SHP77 treated with DMSO at 0.1 percent for 48 hours (cell line): Measurements from ENCODE around the gene ARHGEF1.
"Not testable (repeated sequence)": the region's sequence is repeated elsewhere in the genome, so short reads cannot be mapped to it uniquely, and the experiment has no call there.

Source experiments
- DNase-seq: peaks from one replicate; lab custom pipeline; 2025; lab: John Stamatoyannopoulos, UW

The ARHGEF1 gene

DNA sequence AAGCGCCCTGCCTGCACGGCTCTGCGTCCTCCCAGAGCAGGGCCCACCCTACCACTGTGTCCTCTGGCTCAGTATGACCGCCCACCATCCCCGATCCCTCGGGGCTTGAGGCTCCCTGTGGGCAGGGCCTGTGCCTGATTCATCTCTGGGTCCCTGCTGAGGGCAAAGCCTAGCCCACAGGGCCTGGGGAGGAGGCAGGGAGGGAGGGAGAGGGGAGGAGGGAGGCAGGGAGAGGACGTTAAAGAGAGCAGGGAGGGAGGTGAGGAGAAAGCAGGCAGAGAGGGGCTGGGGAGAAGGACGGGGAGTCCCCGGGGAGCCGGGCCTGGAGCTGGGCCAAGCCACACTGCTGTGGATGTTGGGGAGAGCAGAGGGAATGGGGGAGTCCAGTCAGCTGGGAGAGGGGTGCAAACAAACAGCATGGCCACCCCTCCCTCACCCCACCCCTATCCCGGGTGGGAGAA, 49.3 kb downstream of the ARHGEF1 start:
- DNase-seq, result no peak

DNA sequence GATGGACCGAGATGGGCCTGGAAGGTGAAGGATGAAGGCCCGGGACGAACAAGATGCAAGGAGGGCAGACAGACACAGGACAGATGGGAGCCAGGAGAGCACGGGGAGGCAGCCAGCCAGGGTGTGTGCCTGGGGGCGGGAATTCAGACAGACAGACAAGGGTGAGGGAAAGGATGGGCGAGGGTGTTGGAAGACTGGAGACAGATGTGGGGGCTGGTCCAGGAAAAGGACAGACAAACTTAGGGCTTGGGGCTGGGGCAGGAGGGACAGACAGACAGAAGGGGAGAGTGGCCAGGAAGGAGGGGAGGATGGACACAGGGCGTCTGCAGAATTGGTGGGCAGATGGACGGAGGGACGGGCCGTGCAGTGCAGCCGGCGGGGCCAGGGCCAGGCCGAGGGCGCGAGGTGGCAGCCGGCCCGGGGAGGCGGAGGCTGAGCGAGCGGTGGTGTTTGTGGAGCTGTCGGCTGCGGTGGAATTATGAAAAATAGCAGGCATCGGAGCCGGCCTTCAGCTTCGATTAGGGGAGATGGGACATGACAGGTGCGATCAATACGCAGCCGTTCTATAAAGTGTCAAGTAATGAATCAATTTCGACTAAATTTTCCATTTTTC, 49.8 kb downstream of the ARHGEF1 start:
- DNase-seq, result no peak

DNA sequence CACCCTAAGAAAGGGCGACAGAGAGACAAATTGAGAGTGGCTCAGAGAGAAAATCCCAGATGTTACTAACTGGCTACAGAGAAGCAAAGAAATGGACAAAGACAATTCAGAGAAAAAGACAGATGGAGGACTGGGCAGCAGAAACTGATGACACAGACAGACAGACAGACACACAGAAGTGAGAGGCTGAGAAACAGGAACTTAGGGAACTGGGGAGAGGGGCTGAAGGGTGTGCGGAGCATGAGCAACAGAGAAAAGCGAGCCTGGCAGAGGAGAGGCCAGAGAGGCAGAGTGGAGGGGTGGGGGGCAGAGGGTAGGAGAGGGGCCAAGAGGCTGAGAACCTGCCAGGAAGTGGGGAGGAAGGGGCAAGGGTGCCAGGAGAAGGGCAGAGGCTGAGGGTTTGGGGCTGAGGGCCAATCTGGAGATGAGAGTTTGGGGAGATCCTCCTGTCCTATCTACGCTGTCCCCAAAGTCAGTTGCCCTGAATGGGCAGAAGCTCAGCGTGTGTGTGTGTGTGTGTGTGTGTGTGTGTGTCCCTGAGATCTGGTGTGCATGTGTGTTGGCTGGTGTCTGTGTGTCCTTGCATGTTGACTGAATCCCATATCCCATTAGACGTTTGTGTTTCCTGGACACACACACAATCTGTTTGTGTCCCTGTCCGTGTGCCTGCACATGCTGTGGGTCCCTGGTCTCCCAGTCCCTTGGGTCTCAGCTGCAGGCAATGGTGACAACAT, 50.9 kb downstream of the ARHGEF1 start:
- no peak for DNase-seq

DNA sequence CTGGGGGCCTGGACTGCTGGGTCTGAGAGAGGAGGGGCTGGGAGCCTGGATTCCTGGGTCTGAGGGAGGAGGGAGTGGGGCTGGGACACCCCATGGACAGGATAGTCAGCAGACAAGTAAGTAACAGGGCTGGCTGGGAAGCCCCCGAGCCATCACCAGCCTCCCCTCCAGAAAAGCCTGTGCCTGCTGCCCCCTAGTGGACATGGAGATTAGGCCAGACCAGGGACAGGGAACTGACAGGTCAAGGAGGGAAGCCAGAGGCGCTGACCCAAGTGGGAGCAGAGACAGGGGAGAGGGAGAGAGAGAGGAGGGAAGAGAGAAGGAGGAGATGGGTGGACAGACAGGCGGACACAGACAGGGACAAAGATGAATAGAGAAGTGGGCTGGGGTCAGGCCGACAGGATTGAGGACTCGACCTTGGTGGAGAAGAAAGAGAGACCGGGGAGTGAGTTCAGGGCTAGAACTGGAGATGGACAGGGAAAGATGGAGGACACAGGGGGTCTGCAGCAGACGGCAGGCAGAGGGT, 51.9 kb downstream of the ARHGEF1 start:
- DNase-seq, result peak; percentile 20

DNA sequence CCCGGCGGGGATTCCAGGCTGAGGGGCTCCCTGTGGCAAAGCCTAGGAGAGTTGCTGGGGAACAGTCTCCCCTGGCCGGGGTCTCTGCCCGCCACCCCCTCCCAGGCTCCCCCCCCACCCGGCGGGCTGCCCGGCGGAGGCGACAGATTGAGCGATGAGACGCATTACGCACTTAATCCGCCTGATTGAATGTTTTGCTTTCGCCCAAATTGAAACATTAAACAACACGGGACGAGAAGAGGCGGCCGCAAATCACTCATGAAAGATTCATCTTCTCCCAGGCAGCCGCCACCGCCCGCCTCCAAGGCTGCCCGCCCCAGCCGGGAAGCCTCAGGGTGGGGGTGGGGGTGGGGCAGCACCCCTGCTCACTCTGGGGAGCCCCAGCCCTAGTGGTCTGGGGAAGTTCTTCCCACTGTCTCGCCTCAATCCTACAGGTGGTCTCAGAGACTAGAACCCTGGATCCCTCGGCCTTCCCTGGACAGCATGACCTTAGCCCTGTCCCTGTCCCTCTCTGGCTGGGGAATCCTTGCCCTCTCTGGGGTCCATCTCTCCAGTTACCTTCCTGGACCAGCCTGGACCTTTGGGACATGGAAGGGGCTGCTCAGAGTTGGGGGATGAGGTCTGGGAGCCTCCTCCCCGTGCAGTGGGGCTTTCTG, 52.9 kb downstream of the ARHGEF1 start:
- DNase-seq, result no peak

DNA sequence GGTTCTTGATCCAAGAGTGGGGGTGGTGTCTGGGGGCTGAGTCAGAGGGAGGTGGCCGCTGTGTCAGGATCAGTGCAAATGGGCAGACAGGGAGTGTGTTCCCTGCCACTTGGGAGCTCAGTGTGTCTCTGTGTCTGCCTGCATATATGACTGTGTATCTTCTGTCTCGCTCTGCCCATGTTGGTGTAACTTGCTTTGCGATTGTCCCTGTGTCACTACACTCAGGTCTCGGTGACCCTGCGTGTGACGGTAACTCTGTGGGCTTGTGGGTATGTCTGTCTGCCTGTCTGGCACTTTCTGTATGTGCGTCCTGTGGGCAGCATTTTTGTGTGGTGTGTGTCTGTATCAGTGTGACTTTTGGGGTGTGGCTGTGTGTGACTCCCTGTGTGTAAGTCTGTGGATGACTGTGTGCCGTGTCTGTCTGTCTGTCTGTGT, 53.4 kb downstream of the ARHGEF1 start:
- no peak for DNase-seq

DNA sequence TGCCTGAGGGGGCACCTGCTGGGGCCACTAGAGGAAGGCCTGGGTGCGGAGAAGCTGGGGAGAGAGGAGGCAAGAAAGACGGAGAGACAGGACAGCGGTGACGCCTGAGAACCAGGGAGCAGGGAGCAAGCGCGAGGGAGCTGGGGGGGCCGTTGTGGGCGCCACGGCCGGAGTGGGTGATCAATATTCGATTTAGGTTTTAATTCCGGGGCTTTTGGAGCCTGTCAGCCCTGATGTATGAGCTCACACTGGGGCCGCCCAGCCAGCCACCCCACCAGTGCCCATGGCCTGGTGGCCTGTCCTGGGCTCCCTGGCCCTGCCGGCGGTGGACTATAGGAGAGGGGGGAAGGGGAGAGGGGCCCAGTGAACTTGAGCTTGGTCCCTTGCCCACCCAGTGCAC, 54.0 kb downstream of the ARHGEF1 start:
- no peak for DNase-seq

DNA sequence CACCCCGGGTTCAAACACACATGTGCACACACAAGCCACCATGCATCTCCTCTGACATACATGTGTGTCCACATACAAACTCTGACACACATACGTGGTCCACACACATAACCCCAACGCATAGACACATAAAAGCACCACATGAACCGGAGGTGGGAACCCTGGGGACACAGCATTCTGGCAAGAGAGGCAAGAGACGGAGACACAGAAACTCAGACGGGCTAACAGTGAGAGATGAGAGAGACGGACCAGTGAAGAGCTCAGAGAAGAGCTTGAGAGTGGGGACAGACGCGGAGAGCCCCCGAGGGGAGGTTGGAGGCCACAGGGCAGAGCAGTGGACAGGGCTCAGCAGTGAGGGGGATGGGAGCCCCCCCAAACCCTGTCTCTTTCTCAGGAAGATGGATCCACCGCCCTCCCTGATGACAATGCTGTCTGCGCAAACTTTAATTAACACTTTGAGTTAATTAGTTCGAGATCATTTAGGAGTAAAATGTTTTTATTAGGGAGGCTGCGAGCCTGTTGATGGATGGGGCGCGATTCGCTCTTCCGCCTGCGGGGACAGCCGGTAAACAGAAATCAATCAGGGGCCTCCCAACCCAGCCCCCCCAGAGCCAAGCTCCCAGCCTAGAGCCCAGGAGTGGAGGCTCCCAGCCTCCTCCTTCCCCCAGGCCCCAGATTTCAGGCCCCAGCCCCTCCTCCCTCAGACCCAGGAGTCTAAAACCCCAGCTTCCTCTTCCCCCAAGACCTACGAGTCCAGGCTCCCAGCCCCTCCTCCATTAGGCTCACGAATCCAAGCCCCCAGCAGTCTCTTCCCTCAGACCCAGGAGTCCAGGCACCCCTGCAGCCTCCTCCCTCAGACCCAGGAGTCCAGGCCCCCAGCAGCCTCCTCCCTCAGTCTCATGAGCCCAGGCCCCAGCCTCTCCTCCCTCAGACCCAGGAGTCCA, 54.8 kb downstream of the ARHGEF1 start:
- DNase-seq, result no peak

DNA sequence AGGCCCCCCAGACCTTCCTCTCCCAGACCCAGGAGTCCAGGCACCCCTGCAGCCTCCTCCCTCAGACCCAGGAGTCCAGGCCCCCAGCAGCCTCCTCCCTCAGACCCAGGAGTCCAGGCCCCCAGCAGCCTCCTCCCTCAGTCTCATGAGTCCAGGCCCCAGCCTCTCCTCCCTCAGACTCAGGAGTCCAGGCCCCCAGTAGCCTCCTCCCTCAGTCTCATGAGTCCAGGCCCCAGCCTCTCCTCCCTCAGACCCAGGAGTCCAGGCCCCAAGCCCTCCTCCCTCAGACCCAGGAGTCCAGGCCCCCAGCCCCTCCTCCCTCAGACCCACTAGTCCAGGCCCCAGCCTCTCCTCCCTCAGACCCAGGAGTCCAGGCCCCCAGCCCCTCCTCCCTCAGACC, 56.2 kb downstream of the ARHGEF1 start:
- not testable (repeated sequence) for DNase-seq

DNA sequence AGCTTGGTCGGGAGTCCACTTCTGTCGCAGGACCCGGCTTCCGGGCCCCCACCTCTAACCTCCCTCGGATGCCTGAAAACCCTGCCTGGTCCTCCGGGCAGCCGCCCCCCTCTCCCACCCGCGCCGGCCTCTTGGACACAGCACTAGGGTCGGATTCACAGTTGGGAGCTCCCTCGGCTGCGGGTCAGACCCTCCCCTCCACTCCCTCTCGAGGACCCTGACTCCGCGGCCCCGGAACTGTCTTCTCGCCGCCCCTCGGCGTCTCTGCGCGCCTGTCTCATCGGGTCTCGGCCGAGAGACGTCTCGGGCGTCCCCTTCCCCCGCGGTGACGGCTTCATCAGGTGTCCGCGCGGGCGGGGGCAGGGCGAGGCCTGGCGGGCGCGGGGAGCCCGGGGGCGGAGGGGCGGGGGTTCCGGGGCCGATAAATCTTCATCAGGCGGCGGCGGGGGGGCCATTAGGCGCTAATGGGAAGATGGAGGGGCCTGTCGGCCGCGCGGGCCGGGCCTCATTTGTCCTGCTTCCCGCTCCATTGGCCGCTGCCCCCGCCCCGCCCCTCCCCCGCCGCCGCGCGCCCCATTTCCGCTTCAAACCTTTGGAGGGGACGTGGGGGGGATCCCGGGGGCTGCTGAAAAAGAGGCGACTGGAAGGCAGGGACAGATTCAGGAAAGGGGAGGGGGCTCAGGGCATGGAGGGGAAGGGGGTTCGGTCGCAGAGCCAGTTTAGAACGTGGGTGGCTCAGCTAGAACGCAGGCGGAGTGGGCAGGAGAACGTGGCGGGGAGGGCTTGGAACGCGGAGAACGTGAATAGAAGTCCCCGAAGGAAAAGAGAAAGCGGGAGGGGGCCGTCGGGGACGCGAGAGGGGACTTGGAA, 57.1 kb downstream of the ARHGEF1 start:
- DNase-seq, result no peak

DNA sequence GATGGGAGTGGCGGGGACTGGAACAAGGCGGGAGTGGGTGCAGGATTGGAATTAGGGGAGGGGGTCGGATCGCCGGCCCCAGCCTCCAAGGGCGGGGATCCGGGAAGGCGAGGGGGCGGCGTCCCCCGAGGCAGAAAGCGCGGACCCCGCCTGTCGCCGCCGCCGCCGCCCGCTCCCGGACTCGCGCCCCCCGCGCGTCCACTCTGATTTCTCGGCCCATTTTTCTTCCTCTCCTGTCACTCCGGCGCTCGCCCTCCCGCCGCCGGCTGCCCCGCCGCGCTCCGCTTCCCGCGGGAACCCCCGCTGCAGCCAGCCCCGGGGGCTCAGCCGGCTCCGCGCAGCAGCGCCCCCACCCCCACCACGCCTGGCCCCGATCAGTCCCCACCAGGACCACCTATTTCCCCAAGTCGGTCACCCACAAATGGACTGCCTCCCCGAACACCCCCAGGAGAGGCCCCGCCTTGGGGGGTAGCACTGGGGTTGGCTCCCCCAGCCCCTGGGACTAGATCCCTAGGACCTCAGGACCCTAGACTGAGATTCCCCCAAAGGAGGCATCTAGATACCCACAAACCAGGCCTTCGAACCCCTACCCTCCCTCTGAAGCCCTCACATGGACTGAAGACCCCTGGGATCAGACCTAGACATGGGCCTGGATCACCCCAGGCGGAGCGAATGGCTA, 57.9 kb downstream of the ARHGEF1 start:
- DNase-seq, result no peak

DNA sequence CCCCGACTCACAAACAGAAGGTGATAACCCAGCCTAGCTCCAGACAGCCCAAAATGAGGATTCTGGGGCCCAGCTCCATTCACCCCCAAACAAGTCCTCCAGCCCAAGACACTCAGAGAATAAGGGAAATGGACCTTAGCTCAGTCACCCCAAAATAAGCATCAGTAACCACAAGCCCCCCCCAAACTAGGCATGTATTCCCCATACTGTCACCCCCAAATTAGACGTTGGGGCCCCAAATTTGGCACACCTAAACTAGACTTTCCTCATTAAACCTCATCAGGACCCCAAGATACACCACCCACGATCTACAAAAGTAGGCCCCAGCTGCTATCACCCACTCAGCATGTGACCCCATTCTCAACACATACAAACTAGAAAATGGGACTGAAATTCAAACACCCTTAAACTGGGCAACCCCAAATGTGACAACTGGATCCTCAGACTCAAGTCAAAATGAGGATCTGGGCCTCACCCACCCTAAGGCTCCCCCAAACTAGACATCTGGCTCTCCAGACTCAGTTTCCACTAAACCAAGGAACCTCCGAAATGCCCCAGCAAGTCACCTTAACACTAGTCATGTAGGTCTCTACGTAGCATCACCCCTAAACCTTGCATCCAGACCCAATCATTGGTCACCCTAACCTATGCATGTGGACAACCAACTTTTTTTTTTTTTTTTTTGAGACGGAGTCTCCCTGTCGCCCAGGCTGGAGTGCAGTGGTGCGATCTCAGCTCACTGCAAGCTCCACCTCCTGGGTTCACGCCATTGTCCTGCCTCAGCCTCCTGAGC, 58.6 kb downstream of the ARHGEF1 start:
- DNase-seq, result no peak

DNA sequence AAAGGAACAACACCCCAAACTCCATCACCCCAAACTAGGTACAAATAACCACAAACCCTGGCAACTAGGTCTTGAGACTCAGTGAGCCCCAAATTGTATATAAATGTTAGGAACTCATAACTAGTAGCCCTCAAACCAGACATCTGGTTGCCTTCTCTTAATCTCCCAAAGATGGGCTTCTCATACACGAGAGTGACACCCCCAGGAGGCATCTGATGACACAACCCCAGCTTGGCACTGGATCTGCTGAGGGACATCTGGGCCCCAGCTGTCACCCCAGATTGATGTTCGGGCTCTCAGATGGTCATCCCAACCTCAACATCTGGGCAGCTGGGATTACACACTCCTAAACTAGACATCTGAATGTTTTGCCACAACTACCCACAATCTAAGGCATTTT, 61.4 kb downstream of the ARHGEF1 start:
- DNase-seq, result no peak

DNA sequence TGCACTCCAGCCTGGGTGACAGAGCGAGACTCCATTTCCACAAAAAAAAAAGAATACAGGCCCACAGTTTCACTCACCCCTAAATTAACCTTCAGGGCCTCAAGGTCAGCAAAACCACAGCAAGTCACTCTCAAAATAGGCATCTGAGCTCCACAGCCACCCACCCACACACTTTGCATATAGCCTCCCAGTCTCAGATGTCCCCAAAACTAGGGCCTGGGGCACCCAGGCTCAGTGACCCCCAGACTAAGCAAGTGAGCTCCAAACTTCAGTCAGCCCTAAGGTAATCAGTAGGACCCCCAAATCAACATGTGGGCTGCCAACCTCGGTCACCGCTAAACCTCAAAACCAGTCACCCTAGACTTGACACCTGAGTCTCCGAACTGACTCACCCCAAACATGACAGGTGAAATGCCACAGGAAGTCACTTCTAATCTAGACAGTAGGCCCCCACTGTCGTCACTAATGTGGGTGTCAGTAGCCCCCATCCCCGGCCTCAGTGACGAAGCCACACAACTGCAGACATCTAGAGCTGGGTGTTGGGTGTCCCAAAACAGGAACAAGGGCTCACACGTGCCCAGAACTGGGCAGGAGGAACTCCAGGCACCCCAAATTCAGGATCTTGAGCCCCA, 62.3 kb downstream of the ARHGEF1 start:
- no peak for DNase-seq

DNA sequence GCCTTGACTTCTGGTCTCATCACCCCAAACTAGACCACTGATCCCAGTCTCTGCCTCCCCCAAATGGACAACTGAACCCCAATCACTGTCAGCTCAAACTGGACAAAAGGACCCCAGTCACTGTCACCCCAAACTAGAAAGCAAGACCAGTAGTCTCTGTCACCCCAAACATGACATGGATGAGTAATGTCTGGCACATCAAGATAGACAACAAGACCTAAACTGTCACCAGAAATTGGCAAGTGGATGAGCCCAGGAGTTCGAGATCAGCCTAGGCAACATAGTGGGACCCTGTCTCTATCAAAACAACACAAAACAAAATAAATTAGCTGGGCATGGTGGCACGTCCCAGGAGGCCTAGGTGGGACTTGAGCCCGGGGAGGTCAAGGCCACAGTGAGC, 64.1 kb downstream of the ARHGEF1 start:
- DNase-seq, result no peak

DNA sequence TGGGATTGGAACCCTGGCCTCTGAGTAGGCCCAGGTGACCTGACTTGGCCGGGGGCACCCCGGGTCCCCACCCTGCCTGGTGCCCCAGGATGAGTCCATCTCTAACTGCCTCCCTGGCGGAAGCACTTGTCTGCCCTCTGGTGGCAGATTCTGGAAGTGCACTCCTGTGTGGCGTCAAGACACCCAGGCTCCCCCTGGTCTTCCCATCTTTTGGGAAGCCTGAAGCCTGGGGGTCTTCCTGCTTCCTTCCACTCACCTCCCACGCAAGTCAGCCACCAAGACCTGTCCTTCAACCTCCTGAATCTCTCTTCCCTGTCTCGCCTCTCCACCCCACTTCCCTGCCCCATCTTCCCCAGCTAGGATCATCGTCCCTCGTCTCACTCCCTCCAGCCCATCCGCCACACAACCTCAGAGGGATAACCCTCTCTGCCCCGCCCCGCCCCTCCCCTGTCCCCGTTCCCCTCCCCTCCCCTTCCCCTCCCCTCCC, 68.7 kb downstream of the ARHGEF1 start:
- DNase-seq, result peak; percentile 20

DNA sequence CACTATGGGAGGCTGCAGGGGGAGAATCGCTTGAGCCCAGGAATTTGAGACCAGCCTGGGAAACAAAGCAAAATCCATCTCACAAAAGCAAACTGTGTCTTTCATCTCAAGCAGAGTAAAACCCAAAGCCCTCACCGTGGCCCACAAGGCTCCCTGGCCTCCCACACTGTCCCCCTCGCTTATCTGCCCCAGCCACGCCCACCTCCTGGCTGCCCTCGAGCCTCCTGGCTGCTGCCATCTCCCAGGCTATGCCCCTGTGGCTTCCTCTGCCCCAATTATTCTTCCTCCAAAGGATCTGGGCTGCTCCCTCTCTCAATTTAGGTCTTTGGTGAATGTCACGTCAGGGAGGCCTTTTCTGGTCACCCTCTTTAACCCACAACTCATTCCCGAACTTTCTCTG, 72.5 kb downstream of the ARHGEF1 start:
- no peak for DNase-seq

DNA sequence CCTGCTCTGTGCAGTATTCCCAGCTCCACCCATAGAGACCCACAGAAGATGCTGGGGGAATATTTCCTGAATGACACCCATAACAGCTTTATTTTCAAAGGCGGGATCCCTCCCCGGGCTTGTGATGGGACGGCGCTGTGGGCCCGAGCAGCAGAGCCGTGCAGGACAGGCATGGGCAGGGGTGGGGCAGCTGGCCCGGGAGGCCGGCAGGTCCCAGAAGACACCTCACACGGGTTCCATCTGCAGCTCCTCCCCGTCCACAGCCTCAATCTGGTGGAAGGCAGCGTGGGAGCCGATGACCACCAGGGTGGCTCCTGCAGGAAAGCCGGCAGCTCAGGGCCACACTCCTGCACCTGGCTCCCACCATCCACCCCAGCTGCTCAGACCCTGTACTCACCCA, 73.6 kb downstream of the ARHGEF1 start:
- no peak for DNase-seq
